Stimulated activated CD8-positive, alpha-beta memory T cell treated with anti-CD3 and anti-CD28 coated beads, Interleukin-4, amount 100 ng/mL, for 24 hours (primary cell): ENCODE data around the gene C13orf46.
A peak's percentile ranks its signal among the peaks of the same experiment; 100 is the strongest.

Experiments used
- DNase-seq: peaks from one replicate; pipeline ENCODE4 v3.0.0-alpha.2; 2020; ENCODE audit warnings: low read depth

The C13orf46 gene

DNA sequence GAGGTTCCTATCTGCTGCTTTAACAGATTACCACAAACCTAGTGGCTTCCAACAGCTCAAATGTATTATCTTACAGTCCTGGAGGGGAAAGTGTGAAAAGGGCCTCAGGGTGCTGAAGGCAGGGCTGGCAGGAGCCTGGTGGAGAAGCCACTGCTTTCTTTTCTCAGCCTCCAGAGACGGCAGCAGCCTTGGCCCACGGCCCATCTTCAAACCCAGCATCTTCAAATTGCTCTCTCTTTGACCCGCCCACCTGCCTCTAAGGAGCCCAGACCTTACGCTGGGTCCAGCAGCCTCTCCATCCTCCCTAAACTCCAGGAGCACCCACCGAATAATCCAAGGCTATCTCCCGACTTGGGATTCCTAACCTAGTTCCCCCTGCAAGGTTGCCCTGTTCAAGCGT, 35.6 kb downstream of the C13orf46 start:
- no peak for DNase-seq

DNA sequence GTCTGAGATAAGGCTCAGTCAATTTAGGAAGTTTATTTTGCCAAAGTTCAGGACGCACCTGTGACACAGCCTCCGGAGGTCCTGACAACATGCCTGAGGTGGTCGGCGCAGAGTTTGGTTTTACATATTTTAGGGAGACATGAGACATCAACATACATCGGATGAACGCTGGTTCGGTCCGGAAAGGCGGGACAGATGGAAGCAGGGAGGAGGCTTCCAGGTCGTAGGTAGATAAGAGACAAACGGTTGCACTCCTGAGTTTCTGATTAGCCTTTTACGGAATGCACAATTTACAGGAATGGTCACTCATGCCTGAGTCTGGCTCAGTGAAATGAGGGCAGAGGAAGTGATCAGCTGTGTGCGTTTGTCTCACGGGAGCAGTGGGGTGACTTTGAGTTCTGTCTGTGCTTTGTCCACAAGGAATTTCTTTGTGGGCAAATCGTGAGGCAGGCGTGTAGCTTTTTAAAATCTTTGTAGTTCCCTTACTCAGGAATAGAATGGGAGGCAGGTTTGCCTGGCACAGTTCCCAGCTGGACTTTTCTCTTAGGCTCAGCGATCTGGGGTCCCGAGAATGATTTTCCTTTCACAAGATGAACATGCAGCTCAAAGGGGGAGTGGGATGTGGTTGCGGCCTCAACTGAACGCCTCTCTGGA, 36.2 kb downstream of the C13orf46 start:
- DNase-seq: no peak

DNA sequence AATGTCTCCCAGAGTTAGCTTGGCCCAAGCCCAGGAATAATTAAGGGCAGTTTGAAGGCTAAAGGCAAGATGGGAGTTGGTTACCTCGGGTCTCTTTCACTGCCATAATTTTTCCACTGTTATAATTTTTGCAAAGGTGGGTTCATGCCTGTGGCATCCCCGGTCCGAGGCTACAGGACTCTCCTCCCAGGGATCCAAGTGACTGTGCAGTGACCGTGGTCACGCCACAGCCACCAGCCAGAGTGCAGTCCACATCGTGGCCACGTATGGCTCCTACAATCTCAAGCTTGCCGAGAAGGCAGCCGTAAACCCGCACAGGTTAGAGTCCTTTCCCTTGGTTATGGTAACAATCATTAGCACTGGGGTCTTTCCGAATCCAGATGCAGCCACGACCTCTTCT, 36.8 kb downstream of the C13orf46 start:
- DNase-seq: no peak

DNA sequence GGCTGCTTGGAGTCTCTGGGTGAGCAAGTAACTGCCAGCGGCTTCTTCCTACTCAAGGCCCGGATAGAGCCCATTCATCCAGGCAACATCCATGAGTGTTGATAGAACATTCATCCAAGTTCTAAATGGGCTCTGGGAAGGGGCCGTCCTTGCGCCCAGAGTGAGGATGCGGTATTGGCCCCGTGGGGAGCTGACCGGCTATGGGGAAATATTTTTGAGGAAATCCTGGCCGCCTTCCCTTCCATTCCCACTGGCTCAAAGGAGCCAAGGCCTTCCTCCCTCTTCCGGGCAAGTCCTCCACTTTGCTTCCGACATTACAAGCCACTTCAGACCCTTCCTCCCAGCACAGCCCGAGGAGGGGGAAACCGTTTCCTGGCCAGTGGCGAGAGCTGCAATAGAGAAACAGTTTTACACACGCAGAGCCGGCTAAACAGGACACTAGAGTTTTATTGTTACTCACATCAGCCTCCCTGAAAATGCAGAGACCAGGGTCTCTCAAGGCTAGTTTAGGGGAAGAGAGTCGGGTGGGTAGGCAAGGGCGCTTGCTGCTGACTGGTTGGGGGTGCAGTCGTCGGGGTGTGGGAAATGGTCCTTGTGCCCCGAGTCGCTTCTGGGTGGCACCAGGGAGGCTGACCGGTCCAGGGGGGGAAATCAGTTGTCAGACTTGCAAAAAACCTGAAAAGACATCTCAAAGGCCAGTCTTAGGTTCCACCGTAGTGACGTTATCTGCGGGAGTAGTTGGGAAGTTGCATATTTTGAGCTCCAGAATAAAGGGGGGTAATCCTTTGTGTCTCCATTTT, 37.5 kb downstream of the C13orf46 start:
- no peak for DNase-seq

DNA sequence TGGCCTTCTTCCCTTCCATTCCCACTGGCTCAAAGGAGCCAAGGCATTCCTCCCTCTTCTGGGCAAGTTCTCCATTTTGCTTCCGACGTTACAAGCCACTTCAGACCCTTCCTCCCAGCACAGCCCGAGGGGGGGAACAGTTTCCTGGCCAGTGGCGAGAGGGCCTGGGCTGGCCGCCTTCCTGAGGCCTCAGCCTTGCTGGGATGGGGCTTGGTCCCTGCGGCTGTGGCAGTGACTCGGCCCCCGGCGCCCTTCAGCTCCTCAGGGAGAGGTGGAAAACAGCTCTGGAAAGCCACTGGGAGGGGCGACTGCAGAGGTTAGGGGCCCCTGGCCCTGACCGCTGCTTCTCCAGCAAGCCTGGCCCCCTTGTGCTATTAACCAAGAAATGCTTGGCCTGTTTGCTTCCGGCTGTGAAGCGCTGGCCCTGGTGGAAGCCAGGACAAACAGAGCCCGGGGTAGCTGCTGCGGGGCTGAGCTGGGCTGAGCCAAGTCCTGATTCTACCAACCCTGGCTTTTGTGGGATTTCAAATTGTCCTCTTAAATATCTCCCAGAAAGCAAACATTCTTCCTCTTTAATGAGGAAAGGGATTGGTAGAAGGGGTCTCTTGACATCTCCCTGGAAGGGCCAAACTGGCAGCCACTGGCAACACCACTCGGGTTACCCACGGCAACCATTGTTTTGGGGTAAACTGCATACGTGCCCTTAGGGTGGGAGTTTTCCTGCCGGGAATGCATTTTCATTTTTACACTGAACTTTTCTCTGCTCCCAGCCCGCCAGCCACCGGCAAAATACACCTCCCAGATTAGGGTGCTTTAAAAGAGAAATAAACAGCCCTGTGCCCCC, 38.7 kb downstream of the C13orf46 start:
- no peak for DNase-seq

DNA sequence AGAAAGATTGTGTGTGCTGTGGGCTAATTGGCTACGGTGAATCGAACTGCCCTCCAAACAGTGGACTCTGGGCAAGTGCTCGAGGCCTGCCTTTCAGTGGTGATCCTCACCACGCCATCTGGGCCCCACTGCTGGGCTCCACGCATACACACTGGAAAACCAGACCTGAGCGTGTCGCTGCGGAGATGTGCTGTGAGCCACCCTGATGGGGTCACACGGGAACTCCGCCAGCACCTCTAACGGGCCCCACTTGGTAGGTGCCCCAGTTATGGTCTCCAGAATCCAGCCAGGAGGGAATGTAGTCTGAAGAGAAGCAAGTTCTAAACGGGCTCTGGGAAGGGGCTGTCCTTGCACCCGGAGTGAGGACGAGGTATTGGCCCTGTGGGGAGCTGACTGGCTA, 39.3 kb downstream of the C13orf46 start:
- DNase-seq: no peak

DNA sequence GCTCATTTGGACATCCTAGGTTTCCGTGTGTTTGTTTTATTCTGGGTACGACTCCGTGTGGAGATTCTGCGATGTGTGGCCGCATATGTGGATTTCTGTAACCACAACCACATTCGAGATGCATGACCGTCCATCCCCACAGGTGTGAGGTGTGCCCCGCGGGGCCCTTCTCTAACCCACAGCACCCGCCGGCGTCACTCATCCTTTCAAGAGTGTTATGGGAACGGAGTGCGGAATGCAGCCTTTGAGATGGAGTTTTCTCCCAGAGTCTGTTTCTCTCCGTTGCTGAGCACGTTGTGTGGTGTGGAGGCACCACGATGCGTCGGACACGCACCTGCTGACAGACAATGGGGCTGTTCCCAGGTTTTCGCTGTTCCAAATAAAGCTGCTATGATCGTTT, 40.0 kb downstream of the C13orf46 start:
- no peak for DNase-seq

DNA sequence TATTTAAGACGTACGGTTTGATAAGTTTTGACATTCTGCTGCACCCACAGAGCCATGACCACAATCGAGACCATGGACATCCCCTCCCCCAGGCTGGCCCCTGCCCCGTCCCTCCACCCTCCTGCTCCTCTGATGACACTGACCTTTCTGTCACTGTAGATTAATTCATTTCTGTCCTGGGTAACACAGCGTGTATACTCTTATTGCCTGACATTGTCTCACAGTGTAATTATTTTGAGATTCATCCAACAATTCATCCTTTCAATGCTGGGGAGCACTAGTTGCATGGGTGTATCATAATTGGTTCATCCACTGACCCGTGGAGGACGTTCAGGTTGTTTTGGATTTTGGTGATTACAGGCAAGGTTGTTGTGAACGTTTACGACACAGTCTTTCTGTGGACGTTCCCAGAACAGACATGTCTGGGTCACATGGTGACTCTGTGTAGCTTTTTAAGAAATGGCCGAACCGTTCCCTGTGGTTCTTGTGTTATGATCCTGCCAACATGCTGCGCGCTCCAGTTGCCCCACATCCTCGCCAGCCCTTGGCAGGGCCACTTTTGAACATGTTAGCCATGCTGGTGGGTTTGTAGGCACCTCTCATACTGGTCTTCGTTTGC, 41.9 kb downstream of the C13orf46 start:
- DNase-seq: no peak

DNA sequence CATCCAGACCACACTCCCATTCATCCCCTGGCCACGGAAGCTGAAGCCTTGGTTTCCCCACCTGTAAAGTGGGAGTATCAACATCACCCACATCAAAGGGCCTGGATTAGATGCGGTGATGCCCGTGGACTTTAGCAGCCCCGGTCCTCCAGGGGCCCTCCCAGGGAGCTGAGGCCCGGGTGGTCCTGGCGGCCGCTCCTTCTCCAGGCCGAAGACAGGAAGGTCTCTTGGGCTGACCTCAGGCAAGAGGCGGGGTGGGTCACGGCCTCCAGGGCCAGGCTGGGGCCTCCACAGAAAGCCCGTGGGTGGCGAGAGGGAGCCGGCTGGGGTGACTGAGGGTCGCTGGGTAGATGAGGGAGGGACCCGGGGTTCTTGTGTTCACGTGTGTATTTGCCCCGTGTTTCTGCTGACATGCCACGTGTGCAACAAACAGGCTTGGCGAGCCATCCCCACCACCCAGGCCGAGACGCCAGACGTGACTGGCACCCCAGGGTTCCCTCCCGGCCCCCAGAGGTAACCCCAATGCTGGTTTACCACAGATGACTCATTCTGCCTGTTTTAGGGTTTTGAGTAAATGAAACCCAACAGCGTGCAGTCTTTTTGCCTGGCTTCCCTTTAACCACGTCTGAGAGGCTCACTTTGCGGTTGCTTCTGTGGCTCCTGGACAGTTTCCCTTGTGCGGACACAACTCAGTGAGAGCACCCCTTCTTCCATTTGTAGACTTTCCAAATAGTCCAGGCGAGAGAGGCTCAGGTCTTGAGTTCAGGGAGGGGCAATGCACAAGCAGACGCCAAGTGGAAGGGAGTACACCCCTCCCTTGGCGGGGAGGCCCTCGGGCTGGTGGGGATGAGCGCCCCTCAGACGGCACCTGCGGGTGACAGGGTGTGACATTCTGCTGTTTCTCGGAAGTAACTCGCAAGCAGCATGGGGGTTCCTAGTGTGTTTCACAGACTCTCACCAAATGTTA, 42.9 kb downstream of the C13orf46 start:
- peak; percentile 56 for DNase-seq

DNA sequence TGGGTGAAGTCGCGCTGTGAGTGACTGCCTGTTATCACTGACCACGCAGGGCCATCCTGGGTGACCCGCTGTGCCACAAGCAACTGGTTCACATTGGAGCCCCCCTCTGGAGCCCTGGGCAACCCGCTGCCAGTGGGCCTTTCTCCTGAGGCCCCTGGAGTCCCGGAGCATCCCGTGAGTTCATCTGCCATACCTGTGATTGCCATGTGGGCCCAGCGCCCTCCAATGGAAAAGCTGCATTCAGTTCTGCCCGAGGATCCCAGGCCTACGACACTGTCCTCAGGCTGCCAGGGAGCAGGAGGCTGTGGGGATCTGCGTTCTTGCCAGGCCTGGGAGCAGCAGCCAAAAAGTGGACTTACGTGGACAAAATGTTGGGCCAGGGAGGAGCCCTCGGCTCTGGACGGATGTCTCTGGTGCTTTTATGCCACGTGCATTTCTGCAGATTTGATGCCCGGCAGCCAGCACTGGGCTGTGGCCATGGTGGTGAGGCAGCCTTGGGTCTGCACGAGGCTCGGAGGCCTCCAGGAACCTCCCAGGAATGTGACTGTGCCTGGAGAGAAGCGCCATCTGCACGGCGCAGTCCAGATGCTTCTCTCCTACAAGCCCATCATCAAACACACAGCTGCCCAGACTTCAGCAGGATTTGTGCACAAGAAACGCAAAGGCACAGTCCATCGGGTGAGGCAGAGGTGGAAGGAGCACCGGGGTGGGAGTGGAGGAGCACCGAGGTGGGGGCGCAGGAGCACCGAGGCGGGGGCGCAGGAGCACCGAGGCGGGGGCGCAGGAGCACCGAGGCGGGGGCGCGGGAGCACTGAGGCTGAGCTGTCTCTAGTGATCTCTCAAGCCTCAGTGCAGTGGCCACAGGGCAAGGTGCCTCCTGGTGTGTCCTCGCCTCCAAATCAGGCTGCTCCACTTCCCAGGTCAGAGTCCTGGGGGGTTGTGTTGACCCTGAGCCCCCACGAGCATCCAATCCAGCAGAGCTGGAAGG, 44.0 kb downstream of the C13orf46 start:
- no peak for DNase-seq

DNA sequence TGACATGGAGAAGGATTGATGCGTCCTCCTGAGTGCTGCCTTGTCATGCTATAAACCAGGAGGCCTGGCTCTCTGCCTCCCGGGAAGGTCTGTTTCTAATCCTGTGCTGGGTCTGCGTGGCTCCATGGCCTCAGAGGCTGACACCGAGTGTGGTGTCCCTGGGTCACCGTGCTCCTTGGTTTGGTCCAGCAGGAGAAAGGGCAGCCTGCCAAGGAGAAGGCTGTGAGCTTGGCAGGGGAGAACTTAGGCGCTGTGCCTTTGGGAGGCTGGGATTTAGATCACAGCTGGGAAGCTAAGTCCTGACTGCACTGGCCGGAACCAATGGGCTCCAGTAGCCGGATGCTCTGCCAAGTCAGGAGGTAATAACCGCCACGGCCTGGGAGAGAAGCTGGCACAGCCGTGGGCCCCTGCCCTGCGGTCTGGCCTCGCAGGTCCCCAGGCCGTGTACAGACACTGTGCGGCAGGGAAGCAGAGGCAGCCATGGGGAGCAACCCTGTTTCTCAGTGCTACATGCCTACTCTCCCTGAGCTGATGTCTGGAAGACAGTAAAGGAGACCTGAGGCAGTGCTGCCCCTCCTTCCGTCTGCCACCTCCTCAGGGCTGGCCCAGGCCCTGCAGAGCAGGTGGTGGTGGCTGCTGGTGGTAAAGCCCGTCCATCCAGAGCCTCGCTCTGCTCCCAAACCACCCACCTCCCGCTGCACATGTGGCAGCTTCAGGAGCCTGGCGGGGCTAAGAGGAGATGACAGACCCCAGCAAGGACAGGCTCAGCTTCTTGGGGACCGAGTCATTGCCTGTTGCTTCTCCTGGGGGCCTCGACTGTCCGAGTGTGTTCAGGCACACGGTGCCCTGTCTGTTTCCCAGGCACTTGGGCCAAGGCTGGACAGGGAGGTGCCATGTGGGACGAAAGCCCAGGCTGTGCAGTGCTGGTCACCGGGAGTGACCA, 44.9 kb downstream of the C13orf46 start:
- DNase-seq: no peak

DNA sequence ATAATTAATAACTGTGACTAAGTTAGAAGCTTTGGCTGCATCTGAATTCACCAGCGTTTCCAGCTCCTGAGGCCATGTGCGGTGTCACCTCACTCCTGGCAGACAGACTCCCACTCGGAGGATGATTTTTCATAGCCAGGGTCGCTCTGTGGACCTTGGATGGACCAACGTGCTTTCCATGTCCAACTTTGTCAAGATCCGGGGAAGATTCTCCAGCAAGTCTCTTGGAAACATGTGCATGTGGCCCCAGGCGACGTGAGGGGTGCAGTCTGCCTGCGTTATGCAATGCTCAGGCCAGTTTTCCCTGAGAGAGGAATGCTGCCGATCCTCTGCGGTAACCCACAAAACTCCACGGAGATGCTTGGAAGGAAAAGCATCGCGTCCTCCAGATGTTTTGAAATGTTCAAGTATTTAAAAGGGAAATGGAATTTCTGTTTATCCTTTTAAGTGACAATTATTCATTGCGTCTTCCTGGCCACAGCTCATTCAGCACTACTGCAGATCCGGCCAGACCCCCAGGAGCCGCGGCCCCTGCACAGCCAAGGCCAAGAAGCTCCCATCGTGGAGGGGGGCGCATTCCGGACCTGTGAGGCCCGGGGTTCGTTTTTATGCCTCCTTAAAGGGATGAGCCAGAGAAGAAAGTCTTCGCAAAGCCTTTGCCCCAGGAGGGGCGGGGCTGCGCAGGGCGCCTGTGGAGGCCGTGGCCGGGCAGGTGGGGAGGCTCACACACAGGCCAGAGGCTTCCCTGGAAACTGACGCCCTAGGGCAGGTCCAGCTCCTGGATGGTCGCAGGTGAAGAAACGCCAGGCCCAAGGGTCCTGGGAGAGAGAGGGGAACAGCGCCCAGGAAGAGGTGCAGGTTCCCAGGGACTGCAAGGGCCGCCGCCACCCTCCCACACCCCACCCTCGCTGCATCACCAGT, 46.0 kb downstream of the C13orf46 start:
- DNase-seq: no peak

DNA sequence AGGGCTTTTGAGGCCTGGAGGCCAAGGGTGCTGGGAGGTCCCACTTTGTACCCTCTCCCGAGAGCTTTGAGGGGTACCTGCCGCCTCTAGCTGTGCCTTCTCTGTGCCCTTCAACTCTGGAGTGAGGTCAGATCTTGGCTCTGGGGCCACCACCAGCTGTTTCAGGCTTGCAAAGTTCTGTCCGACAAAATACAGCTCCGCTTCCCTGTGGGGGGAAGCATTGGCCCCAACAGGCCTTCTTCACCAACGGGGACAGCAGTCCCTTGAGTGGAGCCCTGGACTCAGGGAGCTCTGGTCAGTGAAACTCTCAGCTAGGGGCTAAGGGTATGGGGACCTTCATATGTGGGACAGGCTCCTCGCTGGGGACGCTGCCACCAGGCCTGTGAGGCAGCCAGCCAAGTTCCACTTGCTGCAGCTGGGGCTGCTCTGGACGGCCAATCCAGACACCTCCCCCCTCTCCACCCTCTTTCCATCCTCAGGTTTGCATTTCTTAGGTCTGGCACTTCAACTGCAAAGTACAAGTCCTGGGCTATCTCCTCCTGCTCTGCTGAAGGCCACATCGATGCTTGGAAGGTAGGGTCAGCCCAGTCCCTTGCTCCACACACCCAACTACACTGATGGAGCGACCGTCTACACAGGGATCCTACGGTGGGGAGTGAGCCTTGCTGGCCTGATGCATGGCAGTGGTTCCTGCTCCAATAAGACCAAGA, 46.8 kb downstream of the C13orf46 start:
- no peak for DNase-seq

DNA sequence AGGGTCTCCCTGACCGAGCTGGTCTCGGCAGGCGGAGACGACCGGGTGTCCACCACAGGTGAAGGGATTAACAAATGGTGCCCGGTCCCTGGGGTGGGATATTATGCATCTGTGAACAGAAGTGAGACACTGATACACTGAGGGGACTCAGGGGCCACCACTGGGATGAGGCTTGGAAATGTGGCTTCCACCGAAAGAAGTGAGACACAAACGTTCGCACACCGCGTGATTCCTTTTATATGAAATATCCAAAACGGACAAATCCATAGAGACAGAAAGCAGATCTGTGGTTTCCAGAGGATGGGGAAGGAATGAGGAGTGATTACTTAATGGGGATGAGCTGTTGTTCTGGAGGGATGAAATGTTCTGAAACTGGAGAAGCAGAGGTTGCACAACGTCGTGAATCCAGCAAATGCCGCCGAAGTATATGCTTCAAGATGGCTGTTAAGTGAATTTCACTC, 47.5 kb downstream of the C13orf46 start:
- DNase-seq: no peak

DNA sequence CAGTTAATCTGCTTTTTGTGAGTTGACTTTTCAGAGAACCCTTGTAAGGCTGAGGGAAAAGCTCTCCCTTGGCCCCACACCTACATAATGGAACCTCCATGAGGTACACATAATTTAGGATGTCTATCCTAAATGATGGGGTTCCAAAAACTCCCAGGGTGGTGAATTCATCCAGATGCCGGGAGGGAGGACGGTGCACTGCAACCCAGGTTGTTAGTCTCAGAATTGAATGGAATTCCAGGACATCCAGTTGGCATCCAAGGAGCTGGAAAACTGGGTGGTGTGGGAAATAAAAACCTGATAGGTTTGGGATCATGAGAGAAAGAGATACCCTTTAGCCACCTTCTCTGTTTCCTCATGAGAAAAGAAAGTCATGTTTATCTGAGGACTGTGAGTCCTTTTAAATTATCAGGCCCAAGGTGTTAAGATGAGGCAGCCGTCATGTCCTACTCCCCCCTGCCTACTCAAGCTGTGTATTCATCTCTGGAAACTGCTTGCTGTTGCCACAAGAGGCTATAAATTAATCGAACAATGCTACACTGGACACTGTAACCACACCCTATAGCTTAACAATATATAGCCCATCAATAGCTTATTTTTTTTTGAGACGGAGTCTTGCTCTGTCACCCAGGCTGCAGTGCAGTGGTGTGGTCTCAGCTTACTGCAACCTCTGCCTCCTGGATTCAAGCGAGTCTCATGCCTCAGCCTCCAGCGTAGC, 49.5 kb downstream of the C13orf46 start:
- DNase-seq: no peak

DNA sequence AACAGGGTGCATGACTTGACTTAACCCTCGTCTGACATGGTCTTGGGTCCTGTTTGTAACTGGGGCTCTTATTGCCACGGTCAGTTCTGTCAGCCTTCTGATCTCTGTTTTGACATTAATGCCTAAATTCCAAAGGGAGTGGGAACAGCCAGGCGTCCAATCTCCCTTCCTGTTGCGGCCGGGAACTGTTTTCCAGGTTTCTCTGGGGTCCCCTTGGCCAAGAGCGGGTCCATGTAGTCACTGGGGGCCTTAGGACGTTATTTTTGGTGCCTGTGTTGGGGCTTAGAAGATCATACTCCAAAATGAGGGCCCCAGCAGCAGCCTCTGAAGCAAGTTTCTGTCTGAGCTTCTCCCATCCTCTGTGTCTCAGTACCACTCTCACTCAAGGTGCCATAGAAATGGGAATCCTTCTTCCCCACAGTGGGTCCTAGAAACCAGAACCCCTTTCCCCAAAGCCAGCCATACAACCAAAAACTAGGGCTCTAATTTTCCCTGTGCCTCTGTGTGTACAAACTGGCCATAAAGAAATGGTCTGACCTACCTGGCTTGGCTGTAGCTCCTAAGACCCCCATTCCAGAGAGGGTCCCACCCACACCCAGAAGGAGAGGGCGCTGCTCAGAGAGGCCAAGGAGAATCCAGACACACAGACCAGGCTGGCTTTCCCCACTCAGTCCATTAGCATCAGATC, 50.4 kb downstream of the C13orf46 start:
- DNase-seq: no peak
